ENCODE results near the gene ITPKB.
"Not testable (repeated sequence)": the region's sequence is repeated elsewhere in the genome, so short reads cannot be mapped to it uniquely, and the experiment has no call there.

ITPKB gene

DNA sequence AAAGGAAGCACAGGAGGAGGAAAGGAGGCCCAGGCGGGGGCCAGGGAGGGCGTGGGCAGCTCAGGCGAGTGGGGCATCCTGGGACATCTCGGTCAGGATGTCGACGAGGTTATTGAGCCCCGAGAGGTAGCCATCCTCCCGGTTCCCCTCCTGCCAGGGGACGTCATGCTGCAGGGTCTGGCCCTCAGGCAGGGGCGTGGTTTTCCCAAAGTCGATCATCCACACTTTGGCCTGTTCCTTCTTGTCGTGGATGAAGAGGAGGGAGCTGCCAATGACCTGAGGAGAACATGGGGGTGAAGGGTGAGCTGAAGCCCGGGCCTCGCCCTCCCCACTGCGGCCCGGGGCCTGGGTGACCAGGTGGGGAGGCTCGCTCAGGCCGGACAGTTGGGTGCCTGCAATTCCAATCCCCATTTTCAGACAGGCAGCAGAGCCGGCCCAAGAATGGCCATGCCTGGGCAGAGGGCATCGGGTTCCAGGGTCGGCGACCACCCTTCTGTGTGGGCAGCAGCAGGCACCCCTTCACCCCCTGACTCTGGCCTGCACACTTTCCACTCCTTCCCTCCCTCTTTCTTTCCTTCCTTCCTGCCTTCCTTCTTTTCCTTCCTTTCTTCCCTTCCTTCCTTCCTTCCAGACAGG is 104.4 kb downstream of the ITPKB start:
- DNase-seq = no peak

DNA sequence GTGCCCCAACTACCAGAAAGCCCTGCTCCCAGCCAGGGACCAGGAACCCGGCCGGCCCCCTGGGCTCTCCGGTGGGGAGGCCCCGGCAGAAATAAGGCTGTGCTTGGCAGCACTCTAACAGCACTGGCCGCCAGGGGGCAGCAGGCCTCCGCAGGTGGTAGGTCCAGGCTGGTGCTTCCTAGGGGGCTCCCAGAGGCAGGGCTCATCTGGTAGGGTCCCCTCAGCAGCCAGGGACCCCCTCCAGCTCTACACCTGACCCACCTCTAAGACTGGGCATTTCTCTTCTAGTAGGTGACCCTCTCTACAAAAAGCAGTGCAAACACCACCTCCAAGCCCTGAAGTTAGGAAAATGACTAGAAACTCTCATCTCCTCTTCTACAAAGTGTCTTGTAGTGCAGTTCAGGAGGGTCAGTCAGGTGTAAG is 104.9 kb downstream of the ITPKB start:
- peak; percentile 60 for DNase-seq

DNA sequence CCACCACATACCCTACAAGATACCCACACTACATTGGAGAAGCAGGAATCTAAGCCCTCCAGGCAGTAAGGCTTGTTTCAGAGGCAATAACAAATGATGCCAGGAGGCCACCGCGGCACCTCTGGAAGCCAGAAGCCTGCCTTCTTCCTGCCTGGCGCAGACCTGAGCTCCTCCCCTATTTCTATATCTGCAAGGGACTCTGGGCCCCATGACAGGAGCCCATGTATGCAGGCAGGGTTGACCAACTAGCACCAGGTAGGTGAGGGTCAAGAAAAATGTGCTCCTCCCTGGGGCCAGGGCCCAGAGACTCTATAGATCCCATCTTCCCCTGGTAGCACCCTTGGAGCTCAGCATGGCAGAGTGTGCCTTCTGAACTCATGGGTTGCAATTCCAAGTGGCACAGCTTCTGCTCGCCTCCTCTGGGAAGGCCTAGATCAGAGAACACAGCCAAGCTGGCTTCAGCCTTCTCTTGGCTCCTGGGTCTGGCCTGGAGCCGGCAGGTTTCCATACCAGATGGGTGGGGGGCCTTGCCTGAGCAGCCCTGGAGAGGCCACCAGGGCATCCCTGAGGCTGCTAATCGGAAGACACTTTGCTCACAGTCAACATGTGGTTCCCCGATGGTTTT is 105.4 kb downstream of the ITPKB start:
- DNase-seq = no peak

DNA sequence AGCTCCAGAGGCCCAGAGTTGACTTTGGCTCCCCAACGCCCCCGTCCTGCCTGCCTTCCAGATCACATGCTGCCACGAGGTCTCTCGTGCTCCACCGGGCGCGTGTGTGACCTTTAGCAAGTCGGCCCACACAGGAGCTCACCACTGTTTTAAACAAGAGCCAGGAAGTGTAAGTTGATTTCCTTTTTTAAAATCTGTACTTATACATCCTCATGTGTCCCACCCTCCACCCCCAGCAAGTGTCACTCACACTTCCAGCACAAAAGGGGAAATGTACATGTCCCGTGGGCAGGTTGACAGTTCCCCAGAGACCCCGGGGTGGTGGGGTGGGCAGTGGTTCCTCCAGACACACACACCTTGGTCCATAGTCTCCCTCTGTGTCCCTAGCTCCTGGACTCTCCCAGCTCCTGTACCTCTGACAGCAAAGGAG is 106.1 kb downstream of the ITPKB start:
- DNase-seq = no peak

DNA sequence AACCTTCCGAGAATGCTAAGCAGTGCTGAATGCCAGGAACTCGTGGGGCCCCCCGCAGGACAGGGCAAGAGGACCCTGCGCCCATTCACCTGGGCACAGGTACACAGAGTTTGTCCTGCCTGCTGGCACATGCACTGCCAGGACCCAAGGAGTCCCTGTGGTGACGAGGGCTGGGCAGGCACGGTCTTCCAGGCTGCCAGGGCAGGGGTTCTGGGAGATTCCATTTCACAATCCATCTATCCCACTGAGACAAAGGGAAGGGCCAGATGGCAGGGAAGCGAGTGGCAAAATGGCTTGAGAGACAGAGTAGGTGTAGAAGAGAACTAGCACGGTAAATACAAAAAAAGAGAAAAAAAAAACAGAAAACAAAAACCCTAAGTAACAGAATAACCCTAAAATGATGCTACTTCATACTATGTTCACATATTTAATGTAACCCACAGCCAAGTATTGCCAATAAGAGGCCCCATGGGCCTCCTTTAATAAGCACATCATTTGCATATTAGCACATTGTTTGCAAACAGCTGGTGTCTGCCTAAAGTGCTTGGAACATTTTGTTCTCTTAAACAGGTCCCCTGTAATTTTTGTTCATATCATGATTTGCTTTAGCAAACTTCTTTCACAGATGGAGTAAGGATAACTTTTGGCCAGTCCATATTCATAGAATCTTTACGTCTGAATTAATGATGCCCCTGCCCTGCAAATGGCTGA is 106.8 kb downstream of the ITPKB start:
- no peak for DNase-seq

DNA sequence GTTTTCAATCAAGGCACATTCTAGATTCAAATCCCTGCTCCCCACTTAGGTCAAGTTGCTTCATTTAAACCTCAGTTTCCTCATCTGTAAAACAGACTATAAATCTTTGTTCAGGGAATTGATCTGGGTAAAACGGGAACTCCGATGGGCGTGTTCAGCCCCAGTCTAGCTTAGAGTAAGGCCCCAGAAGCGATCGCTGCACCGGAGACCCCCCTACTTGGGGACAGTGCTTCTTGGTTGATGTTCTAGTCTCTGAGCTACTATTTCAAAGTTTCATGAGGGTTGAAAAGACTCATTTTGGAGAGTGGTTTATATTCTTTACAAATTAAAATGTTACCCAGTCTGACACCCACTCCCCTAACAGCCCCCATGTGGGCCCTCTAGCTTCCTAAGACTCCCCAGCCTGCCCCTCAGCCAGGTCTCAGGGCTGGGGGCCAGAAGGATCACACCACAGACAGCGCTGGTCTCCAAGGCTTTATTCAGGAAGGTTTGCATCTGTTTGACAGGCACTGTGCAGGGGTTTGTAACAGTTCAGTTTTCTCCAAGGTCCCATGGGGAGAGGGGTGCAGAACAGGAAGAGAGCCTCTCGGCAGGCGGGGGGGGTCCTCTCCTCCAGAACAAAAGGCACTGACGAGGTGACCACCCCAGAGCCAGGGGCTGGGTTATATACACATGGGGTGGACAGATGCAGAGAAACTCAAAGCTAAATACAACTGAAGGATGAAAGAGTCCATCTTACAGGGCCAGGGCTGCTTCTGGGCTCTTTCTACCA is 107.7 kb downstream of the ITPKB start:
- no peak for DNase-seq

DNA sequence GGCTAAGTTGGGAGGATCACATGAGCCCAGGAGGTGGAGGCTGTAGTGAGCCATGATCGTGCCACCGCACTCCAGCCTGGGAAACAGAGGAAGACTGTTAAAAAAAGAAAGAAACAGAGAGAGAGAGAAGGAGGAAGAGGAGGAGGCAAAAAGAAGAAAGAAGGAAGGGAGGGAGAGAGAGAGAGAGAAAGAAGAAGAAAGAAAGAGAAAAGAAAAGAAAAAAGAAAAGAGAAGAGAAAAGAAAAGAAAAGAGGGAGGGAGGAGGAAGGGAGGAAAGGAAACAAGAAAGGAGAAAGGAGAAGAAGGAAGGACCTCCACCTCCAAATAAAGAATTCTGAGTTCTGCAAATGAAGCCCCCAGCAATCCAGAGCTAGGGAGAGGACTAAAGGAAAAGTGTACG is 108.5 kb downstream of the ITPKB start:
- no peak for DNase-seq

DNA sequence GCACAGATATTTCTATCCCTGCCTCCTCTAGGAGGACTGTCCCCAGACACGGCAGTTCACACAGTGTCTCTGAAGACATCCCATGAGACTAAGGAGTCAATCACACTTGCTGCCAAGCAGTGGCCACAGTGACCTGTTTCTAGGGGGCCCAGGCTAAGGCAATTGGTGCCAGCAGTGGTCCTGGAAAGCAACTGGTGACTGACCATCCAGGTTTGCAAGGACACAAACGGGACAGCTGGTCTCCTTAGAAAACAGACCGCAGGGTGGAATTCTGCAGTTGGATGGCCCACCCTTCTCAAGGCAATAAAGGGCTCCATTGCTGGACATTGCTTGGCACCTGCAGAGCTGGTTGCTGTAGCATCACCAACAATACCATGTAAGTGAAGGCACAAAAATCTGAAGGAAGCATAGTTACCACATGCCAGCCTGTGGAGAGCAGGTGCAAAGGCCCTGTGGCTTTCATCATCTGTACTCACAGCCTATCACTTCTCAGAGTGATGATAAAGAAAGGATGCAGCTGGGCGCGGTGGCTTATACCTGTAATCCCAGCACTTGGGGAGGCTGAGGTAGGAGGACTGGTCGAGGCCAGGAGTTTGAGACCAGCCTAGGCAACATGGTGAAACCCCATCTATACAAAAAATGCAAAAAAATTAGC is 109.1 kb downstream of the ITPKB start:
- no peak for DNase-seq

DNA sequence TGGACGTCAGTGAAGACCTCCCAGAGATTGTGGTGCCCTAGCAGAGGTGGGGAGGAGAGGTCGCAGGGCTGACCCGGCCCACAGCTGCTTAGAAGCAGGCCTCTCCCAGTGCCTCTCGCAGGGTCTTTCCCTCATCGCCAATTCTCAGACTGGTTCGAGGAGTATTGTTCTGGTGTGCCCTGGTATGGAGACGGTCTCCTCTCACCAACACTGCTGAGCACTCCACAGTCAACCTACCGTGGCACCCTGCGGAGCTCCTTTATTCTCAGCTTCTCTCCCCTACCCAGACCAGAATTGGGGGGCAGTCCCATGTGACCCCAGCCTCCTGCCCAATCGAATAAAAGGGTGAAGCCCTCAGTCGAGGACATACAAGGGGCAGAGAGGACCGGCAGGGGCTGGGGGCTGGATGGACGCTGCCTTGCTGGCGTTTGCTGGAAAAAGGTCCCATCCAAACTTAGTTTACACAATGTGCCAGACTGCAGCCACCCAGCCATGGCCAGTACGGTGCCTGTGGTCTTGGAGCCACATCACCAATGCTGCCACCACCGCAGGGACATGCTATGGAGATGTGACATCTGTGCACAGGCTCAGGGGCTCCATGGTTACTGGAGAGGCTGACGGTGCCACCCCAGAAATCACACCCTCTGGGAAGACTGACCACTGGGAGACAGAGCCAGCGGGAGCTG is 109.7 kb downstream of the ITPKB start:
- no peak for DNase-seq

DNA sequence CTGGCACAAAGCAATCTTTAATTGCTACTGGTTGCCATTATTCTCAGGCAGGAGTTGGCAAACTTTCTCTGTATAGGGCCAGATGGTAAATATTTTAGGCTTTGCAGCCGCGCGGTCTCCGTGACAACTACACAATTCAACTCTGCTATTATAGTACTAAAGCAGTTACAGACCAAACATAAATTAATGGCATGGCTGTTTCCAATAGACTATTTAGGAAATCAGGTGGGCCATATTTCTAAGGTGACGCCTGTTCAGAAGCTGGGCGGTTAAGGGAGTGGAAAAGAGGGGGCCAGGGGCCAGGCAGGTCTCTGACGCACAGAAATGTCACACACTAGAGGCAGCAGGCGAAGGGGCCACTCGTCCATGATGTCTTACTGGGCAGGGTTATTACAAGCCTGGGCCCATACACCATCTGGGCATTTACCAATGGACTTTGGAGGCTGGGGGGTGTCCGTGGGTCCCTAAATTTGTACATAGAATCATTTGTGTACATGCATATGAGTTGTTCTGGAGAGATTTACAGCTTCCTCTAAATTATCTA is 110.4 kb downstream of the ITPKB start:
- peak; percentile 46 for DNase-seq

DNA sequence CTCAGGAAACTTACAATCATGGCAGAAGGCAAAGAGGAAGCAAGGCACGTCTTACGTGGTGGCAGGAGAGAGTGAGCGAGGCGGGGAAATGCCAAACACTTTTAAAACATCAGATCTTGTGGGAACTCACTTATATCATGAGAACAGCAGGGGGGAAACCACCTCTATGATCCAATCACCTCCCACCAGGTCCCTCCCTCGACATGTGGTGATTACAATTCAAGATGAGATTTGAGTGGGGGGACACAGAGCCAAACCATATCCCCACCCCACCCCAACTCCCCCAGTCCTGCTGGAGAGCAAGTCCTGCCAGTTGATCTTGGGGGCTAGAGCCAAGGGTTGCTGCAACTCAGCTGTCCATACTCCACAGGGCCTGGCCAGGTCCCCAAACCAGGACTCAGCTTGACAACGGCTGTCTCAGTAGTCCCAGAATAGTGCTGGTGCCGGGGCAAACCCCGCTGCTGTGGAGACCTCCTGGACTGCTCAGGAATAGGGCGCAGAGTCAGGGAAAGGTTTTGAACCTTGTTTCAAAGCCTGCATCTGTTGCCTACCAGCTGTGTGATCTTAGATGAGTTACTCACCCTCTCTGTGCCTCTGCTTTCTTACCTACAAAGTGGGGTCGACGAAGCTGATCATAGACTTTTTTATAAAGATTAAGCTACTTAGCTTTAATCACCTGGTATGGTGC is 111.0 kb downstream of the ITPKB start:
- no peak for DNase-seq

DNA sequence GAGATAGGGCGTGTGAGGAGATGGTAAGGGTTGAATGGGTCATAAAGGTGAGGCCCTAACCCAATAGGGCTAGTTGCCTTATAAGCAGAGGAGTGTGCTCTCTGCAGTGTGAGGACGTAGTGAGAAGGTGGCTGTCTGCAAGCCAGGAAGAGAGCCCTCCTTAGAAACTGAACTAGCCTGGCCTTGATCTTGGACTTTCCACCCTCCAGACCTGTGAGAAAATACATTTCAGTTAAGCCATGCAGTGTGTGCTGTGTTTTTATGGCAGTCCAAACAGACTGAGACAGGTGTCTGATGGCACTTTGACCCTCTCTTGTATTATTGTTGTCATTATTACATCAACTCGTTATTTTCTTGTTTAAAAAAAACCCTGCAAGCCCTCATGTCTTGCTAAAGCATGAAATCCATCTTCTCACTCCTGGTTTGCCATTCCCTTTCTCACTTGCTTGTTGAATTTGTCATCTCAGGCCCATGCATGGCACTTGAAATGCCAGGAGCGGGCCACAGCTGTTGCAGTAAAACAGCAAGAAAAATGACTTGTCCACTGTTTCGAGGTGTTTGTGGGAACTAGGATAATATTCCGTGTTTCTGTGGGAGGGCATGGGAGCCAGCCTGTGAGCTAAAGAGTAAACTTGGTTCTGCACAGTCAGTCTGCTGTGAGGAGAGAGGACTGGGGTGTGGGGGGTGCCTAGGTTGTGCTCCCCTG is 111.9 kb downstream of the ITPKB start:
- peak; percentile 17 for DNase-seq

DNA sequence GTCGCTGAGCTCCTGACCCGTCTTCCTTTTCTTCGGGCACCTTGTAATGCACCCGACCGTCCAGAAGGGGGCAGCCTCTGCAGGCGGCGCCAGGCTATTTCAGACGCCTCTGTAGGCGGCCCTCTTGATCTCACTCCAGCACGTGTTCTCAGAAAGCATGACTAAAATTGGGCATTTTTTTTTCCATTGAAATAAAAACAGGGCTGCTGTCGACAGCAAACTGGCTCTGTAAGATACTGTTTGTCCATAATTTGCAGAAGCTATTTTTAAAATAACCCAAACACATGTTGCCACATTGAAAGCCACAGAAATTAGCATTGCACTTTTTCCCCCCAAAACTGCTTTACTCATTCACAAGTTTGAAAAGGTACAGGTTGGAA is 112.5 kb downstream of the ITPKB start:
- no peak for DNase-seq

DNA sequence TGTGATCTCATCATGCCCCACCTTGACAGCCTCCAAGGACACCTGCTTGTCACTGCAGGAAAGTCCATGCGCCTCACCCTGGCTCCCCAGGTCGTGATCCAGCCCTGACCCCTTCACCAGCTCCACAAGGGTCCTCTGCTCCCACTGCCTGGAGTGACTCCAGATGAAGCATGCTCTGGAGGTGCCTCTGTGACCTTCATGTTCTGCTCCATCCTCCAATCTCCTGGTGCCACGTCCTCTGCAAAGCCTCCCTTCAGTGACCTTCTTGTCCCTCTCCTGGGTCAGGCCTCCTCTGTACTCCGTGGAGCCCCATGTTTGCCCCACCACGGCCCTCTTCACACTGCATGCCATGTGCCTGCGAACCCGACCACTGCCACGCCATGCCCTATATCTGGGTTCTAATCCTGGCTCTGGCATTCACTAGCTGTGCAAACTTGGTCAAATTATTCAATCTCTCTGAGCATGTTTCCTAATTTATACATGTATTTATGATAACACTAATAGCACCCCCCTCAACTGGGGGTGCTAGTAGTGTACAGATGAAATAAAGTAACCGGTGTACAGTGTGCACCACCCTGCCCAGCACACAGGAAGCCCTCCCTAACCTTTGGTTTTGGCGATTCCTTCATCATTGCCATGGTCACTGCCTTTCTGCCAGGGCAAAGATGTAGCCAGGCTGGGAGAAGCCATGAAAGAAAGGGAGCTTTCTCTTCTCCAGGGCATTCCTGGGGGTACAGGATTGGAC is 113.1 kb downstream of the ITPKB start:
- DNase-seq = no peak

DNA sequence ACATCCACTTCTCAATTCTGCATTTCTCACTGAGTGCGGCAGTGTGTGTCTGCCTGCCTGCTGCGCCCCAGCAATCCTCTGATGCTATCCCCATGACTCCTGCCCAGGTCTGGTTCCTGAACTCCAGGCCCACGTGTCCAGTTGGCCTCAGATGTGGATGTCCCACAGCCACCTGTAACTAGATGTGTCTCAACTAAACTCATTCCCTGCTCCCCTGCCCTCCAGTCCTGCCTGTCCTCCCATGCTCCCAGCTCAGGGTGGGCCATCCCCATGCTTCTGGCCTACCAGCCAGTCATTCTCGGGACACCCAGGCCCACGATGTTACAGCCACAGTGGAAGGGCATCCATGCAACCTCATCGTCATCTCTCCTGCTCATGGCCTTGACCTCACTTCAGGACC is 113.8 kb downstream of the ITPKB start:
- DNase-seq = no peak

DNA sequence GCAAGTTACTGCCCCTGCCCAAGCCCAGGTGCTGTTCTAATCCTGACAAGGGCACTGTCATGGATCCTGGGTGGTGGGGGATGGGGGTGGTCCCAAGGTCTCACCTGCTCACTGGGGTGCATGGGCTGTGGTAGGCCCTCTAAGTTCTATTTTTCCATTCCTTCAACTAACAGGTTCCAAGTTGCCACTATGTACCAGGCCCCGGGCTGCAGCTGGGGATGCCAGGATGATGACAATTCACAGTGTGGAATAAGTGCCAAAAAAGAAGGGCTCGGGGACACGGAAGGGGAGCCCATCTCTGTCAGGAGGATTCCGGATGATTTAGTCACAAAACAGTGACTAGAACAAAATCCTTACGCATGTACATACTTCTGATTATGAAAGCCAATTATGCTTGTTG is 114.6 kb downstream of the ITPKB start:
- no peak for DNase-seq

DNA sequence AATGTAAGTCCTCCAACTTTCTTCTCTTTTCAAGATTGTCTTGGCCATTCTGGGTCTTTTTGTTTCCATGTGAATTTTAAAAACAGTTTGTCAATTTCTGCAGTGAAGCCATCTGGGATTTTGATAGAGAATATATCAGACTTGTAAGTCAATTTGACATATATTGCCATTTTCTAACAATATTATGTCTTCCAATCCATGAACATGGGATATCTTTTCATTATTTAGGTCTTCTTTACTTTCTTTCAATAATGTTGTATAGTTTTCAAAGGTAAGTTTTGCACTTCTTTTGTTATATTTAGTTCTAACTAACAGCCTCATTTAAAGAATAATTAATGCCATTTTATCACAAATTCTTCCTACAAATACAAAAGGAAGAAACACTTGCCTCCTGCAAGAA is 117.1 kb downstream of the ITPKB start:
- DNase-seq = no peak

DNA sequence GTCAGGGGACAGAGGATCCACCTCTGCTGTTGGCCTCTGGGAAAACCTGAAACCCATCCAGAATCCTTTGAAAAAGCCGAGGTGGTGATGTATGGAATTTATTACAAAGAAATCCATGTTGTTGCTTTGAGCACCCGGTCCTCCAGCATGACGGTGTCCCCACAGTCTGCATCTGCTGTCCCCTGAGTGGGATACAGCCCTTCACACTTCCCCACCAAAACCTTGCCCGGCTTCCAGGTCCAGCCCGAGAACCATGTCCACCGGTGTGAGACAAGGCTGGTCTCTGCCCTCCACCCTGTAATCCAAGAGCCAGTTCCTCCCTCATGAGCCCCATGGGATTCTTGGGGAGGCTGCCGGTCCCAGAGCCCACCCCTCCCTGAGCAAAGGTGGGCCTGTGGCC is 120.1 kb downstream of the ITPKB start:
- no peak for DNase-seq

DNA sequence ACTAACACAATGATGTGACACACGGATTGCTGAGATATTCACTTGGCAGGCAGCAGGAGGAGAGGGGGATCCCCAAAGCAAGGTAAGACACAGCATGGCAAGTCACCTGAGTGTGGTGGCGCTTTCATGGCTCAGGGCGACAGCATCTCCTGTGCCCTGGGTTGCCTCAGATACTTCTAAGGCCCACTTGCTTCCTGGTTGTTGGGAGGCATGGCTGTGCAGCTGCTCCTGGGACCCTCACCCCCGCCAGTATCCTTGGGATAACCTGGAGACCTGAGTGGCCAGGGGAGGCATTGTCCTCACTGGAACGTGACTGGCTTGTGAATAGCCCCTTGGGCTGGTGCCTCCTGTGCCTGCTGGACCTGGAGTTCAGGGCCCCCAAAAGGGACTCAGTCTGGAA is 120.7 kb downstream of the ITPKB start:
- DNase-seq = no peak

DNA sequence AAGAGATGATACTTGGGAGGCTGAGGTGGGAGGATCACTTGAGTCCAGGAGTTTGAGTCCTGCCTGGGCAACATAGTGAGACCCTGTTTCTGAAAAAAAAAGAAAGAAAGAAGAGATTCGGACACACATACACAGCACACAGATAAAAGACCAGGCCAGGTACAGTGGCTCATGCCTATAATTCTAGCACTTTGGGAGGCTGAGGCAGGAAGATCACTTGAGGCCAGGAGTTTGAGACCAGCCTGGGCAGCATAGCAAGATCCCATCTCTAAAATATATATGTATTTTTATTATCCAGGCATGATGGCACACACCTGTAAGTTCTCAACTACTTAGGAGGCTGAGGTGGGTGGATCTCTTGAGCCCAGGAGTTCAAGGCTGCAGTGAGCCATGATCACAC is 121.4 kb downstream of the ITPKB start:
- not testable (repeated sequence) for DNase-seq

Data from NCI-H146 (cell line).